D721Med (cell line): ENCODE measurements around the gene LRRC31.

ENCODE experiments used
- DNase-seq: peaks from one replicate; pipeline ENCODE4 v3.0.0; 2011; ENCODE audit warnings: low spot score; ENCODE audit not compliant: insufficient read length
- FAIRE-seq: peaks from 2 replicates; lab custom pipeline; 2011; peaks lifted over from hg19 to GRCh38; lab: Jason Lieb, UNC
- CTCF ChIP-seq: IDR thresholded peaks from 2 replicates; pipeline ENCODE4 v1.5.1; 2012; ENCODE audit warnings: mild to moderate bottlenecking, control low read depth; ENCODE audit not compliant: insufficient read depth; ENCODE audit errors: missing control alignments

The LRRC31 gene

GRCh38 chr3:169836078-169836941 lies 33.4 kb downstream of the LRRC31 start:
- FAIRE-seq: no peak
- no peak for DNase-seq

GRCh38 chr3:169835533-169835932 lies 34.2 kb downstream of the LRRC31 start:
- DNase-seq (no peak), FAIRE-seq (no peak)
- TF ChIP-seq CTCF: no peak

More at GRCh38 chr3:169836078-169836941, 33.4 kb downstream of the LRRC31 start:
- TF ChIP-seq CTCF: no peak

GRCh38 chr3:169827712-169828111 lies 42.0 kb downstream of the LRRC31 start:
- TF ChIP-seq CTCF: no peak
- DNase-seq (no peak), FAIRE-seq (no peak)

GRCh38 chr3:169825316-169825715 lies 44.4 kb downstream of the LRRC31 start:
- DNase-seq: no peak
- no peak for FAIRE-seq
- no peak for TF ChIP-seq CTCF

- FAIRE-seq: no peak
- DNase-seq: no peak
- TF ChIP-seq CTCF: no peak
Measured at GRCh38 chr3:169822983-169823382, 46.8 kb downstream of the LRRC31 start.

- no peak for TF ChIP-seq CTCF
- FAIRE-seq (no peak), DNase-seq (no peak)
Measured at GRCh38 chr3:169822540-169822939, 47.2 kb downstream of the LRRC31 start.

- DNase-seq (no peak), FAIRE-seq (no peak)
- no peak for TF ChIP-seq CTCF
Measured at GRCh38 chr3:169822091-169822490, 47.6 kb downstream of the LRRC31 start.
